MCF 10A (cell line): ENCODE data around the gene CD2AP. TPM values are rescaled to one million over a fixed set of nuclear protein-coding genes. Genes with fewer than 3 reads are reported as not detected.

Experiments
- BruUV-seq: library from RNA; stranded (reverse); fragments of 400-500 nt; replicated peaks from 2 replicates; lab custom pipeline; 2021; lab: Mats Ljungman, UMichigan
- CTCF ChIA-PET: fragments of 300-600 bp; sonication (Branson Sonifier 250); formaldehyde crosslinking; extraction: SDS; loops from one replicate; lab custom pipeline; 2021; ENCODE audit warnings: antibody characterized with exemption, inconsistent platforms; lab: Yijun Ruan, JAX
- POLR2A ChIA-PET: fragments of 300-600, 350-650 bp; sonication (Branson Sonifier 250); formaldehyde crosslinking; extraction: SDS; loops from one replicate; lab custom pipeline; 2020; ENCODE audit warnings: antibody characterized with exemption, inconsistent platforms; lab: Yijun Ruan, JAX
- DNase-seq: peaks from one replicate; pipeline ENCODE4 v3.0.0-alpha.2; 2018; ENCODE audit not compliant: unreplicated experiment
- H3K27ac Mint-ChIP-seq: one replicate; pipeline ENCODE4 v1.8.0; 2022; ENCODE audit warnings: mild to moderate bottlenecking, low read depth, mixed read lengths; ENCODE audit not compliant: unreplicated experiment
- H3K27me3 Mint-ChIP-seq: one replicate; pipeline ENCODE4 v1.8.0; 2022; ENCODE audit warnings: mixed read lengths; ENCODE audit not compliant: insufficient read depth, unreplicated experiment
- H3K36me3 Mint-ChIP-seq: one replicate; pipeline ENCODE4 v1.8.0; 2022; ENCODE audit warnings: mild to moderate bottlenecking, moderate library complexity, mixed read lengths; ENCODE audit not compliant: insufficient read depth, unreplicated experiment
- H3K4me1 Mint-ChIP-seq: one replicate; pipeline ENCODE4 v1.8.0; 2022; ENCODE audit warnings: mixed read lengths; ENCODE audit not compliant: insufficient read depth, unreplicated experiment
- H3K4me3 Mint-ChIP-seq: one replicate; pipeline ENCODE4 v1.8.0; 2022; ENCODE audit warnings: mild to moderate bottlenecking, moderate library complexity, mixed read lengths; ENCODE audit not compliant: unreplicated experiment
- H3K9me3 Mint-ChIP-seq: one replicate; pipeline ENCODE4 v1.8.0; 2022; ENCODE audit warnings: mixed read lengths; ENCODE audit not compliant: unreplicated experiment
- intact Hi-C: fragments of 100-400 bp; cut with micrococcal nuclease; formaldehyde crosslinking; loops from 2 replicates; pipeline ENCODE4 v1.14.1; 2022
- total RNA-seq: library from RNA; stranded (reverse); gene quantifications from 2 replicates; pipeline ENCODE4 v1.2.3, GENCODE V29; 2022
- TF ChIP-seq, protein P1 (sequence below): fragments of 200-600 bp; IDR thresholded peaks from one replicate; pipeline ENCODE4 v1.8.0; 2022; ENCODE audit warnings: antibody characterized with exemption, mild to moderate bottlenecking; ENCODE audit not compliant: unreplicated experiment

CD2AP gene
- total RNA-seq, 1 experiment from 2014 or later = 40.3 TPM

DNA sequence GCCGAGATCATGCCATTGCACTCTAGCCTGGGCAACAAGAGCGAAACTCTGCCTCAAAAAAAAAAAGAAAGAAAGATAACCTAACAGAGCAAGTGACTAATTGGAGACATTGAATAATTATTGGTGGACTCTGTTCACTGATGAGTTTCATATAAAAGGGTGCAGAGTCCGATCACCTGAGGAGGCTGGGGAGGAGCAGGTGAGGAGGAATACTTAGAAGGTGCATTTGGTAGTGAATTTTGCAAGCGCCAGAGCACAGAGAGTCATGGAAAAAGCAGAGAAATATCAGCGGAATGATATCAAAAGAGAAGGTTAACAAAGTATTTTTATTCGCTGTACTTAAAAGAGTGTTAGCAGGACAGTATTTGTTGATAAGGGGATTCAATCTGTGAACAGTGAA lies 44.4 kb downstream of the CD2AP start:
- CTCF ChIA-PET = interaction anchor here (0.8 to 0.9 kb wide), 2 partner anchors 9 to 142 kb away, joined by 3 to 6 read pairs; no protein-coding TSS in a partner anchor
- no peaks in the 10 kb centered on the region for H3K27me3 Mint-ChIP-seq

DNA sequence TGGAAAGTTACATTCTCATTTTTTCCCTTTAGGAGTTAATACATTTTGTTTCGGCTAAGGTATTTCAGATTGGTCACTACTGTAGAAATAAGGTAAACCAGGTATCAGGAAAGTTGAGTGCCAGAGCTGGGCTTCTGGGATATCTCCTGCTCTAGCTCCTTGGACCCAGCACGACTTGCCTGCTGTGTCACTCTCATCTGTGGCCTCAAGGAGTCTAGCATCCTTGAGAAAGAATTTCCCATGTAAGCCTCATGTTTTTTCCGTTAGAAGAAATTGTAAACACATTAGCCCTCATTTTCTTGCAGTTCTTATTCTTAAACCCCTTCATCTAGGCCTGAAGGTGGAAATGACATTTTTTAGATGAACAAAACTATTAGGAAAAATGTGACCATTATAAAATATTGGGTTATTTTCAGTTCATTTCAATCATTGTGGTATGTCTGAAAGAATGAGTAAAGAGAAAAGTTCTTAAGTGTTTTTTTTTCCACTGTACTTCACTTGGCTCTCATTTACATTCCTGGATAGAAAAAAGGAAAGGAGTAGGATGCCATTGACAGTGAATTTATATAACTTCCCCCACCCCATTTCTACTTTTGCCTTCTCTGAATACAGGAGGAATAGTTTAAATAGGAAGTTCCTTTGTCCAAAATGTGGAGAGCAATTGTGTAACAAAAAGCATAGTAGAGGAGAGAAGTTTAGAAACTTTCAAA lies 46.7 kb downstream of the CD2AP start:
- DNase-seq = no peak
- POLR2A ChIA-PET = no interaction called here
- TF ChIP-seq, protein P1, sequence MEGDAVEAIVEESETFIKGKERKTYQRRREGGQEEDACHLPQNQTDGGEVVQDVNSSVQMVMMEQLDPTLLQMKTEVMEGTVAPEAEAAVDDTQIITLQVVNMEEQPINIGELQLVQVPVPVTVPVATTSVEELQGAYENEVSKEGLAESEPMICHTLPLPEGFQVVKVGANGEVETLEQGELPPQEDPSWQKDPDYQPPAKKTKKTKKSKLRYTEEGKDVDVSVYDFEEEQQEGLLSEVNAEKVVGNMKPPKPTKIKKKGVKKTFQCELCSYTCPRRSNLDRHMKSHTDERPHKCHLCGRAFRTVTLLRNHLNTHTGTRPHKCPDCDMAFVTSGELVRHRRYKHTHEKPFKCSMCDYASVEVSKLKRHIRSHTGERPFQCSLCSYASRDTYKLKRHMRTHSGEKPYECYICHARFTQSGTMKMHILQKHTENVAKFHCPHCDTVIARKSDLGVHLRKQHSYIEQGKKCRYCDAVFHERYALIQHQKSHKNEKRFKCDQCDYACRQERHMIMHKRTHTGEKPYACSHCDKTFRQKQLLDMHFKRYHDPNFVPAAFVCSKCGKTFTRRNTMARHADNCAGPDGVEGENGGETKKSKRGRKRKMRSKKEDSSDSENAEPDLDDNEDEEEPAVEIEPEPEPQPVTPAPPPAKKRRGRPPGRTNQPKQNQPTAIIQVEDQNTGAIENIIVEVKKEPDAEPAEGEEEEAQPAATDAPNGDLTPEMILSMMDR = no peak
- no TSS peak for BruUV-seq
- Mint-ChIP-seq H3K27ac (no peak overlapping the region), H3K4me3 (no peak overlapping the region), H3K9me3 (no peaks in the 10 kb centered on the region), H3K4me1 (peaks cover 10% of the 10 kb centered on the region), H3K36me3 (peaks cover 19% of the 10 kb centered on the region), H3K27me3 (no peaks in the 10 kb centered on the region)
- intact Hi-C loops = no loop called here
- CTCF ChIA-PET = interaction anchor here (0.7 to 1.0 kb wide), 3 partner anchors 16 to 150 kb away, joined by 3 read pairs; no protein-coding TSS in a partner anchor

More for the DNA sequence above, 44.4 kb downstream of the CD2AP start:
- Mint-ChIP-seq H3K9me3 (no peaks in the 10 kb centered on the region), H3K27ac (no peak overlapping the region), H3K4me1 (peaks cover 10% of the 10 kb centered on the region), H3K36me3 (peaks cover 15% of the 10 kb centered on the region), H3K4me3 (no peak overlapping the region)
- POLR2A ChIA-PET = no interaction called here
- intact Hi-C loops = no loop called here
- no TSS peak for BruUV-seq
- DNase-seq = no peak
- TF ChIP-seq, protein P1 = no peak

DNA sequence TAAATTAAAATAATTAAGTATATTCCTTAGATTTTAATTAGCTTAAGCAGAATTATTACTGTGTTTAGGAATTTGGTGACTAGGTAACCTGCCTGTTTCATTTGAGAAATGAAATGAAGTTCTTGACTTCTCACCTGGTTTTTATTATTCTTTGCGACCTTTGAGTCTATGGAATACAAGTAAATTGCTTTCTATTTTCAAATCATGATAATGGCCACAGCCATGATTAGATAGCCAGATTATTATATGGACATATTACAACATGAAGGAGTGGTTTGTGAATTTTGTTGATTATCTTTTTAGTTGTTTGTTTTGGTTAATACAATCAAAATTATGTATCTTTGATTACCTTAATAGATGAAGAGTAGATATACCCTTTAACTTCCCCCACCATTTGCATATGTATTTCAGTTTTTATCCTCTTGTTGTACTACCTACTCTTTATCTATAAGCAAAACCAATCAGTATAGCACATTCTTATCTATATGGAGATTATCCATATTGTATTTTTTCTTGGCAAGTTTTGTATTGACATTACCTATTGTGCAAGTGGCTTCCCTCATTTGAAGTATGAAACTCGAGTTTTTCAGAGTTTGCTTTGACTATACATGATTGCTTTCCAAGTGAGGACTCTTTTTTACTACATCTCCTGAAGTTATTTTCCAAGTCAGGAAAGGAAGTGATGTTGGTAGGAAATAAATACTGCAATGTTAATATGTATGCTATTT lies 47.9 kb downstream of the CD2AP start:
- intact Hi-C loops = no loop called here
- Mint-ChIP-seq H3K27ac (no peak overlapping the region), H3K9me3 (no peaks in the 10 kb centered on the region), H3K36me3 (peaks cover 14% of the 10 kb centered on the region), H3K4me3 (no peak overlapping the region), H3K27me3 (no peaks in the 10 kb centered on the region), H3K4me1 (peaks cover 10% of the 10 kb centered on the region)
- TF ChIP-seq, protein P1 = no peak
- no peak for DNase-seq
- ChIA-PET POLR2A (no interaction called here), CTCF (interaction anchor here (0.7 to 1.0 kb wide), 2 partner anchors 38 to 44 kb away, joined by 3 read pairs; no protein-coding TSS in a partner anchor)
- no TSS peak for BruUV-seq

DNA sequence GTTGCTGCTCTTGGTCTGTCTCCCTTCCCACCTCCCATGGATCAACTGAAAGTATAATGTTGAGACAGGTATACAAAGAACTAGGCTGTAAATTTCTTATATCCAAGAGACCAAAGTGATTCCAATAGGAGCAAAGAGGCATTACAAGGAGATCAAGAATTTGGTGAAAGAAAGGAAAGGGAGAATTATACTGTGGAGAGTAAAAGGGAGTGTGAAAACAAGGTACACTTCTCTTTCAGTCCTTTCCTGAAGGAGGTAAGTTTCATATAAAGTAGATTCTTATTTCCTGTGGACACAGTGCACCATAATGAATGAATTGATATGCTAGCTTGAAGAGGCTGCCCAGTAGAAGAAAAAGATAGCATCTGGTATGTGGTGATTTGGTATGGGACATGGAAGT lies 49.7 kb downstream of the CD2AP start:
- DNase-seq = no peak
- TF ChIP-seq, protein P1 = no peak
- Mint-ChIP-seq H3K9me3 (no peaks in the 10 kb centered on the region), H3K4me1 (peaks cover 10% of the 10 kb centered on the region), H3K36me3 (peaks cover 14% of the 10 kb centered on the region), H3K4me3 (no peak overlapping the region), H3K27me3 (no peaks in the 10 kb centered on the region), H3K27ac (no peak overlapping the region)
- intact Hi-C loops = no loop called here
- BruUV-seq = no TSS peak
- ChIA-PET CTCF (no interaction called here), POLR2A (interaction anchor here (0.7 to 0.9 kb wide), 2 partner anchors 13 to 49 kb away, joined by 3 read pairs; no protein-coding TSS in a partner anchor)
